GM19395 (cell line): Measurements from ENCODE around the gene MAJIN.

Source experiments
- ATAC-seq: cut with Tn5 transposase; IDR thresholded peaks from one replicate; pipeline ENCODE4 v1.9.1; 2021; ENCODE audit warnings: mild to moderate bottlenecking, moderate library complexity; ENCODE audit not compliant: unreplicated experiment

MAJIN gene

DNA sequence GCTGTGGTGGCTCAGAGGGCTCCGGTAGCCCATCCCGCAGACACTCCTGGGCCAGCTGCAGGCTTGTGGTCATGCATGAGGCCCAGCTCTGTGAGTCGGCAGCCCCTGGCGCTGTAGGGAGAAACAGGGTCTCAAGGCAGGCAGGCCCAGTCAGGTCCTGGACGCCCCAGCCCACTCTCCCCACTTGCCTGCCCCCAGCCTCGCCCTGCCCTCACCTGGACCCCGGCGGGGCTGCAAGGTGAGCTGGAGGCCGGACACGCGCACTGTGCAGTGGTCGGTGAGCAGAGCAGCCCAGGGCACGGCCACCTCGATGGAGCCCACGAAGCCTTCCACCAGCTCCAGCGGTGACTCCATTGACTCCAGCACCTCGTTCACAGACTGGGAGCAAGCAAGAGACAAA lies 57.8 kb downstream of the MAJIN start:
- ATAC-seq: no peak

GRCh38 chr11:64913171-64913727 lies 58.7 kb downstream of the MAJIN start:
- no peak for ATAC-seq

DNA sequence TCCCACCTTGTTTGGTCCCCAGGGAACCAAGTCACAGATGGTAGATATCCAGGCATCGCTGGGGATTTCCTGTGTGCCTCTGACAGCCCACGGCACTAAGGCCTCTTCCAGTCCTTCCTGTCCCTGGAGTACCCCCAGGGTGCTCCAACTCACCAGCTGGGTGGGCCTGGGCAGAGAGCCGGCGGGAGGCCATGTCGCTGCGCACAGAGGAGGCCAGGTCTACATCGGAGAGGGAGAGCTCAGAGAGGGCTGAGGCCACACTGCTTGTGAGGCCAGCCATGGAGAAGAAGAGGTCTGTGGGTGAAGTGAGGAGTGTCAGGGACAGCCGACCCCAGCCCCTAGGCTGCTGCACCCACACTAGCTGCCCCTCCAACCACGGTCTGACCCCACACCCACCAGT lies 60.2 kb downstream of the MAJIN start:
- no peak for ATAC-seq

DNA sequence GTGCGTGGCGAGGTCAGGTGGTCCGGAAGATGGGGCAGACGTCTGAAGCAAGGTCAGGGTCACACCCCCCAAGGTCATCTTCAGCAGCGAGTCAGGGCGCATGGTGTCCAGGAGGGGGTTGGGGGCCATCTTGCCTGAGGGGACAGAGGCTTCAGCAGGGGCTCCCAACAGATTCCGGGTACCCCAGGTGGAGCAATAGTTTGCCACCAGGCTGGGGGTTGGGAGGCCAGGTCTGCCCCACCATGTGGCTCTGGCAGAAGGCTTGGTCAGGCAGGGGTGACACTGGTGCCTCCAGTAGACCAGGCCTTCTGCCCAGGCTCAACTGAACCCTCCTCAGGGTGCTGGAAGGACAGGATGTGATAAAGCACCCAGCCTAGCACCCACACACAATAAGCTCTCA lies 60.8 kb downstream of the MAJIN start:
- no peak for ATAC-seq

- ATAC-seq: no peak
Observed at GRCh38 chr11:64910451-64911093, 61.3 kb downstream of the MAJIN start.

- ATAC-seq: no peak
Observed at GRCh38 chr11:64909653-64910343, 62.1 kb downstream of the MAJIN start.

GRCh38 chr11:64908766-64909165 lies 63.1 kb downstream of the MAJIN start:
- no peak for ATAC-seq

- ATAC-seq: no peak
Observed at GRCh38 chr11:64906314-64906635, 65.6 kb downstream of the MAJIN start.

GRCh38 chr11:64905516-64906313 lies 66.2 kb downstream of the MAJIN start:
- ATAC-seq: no peak

GRCh38 chr11:64903291-64903833 lies 68.5 kb downstream of the MAJIN start:
- ATAC-seq: no peak

- no peak for ATAC-seq
Observed at GRCh38 chr11:64902102-64902900, 69.6 kb downstream of the MAJIN start.

- ATAC-seq: no peak
Observed at GRCh38 chr11:64900774-64901173, 71.1 kb downstream of the MAJIN start.

- no peak for ATAC-seq
Observed at GRCh38 chr11:64900263-64900678, 71.6 kb downstream of the MAJIN start.

GRCh38 chr11:64898541-64898940 lies 73.4 kb downstream of the MAJIN start:
- ATAC-seq: no peak

- ATAC-seq: no peak
Observed at GRCh38 chr11:64898076-64898445, 73.8 kb downstream of the MAJIN start.

DNA sequence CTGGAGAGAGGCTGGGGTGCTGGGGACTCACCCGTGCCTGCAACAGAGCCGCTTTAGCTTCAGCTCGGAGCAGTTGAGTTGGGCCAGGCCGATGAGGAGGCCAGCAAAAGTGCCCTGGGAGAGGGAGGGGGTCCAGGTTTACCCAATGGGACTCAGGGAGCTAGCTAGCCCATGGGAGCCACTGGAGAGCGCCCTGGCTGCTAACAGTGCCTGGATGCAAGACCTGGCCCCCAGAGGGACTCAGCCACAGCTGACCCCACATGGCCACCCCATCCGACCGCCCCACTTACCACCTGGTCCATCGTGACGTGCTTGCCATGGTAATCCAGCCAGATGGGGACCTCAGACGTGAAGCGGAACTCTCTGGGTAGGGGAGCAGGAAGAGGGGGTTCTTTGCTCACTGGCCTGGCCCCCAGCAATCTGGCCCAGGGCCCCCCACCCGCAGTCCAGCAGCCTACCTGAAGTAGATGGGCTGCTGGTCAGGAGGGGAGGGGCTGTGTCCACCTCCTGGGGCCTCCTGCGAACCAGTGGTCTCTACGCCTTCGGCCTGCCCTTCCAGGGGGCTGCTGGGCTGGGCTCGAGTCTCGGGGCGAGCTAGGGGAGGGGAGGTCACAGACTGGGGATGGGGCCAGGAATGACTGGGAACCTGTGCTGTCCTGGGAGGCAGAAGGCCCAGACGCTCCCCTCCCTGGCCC lies 74.4 kb downstream of the MAJIN start:
- ATAC-seq: no peak

DNA sequence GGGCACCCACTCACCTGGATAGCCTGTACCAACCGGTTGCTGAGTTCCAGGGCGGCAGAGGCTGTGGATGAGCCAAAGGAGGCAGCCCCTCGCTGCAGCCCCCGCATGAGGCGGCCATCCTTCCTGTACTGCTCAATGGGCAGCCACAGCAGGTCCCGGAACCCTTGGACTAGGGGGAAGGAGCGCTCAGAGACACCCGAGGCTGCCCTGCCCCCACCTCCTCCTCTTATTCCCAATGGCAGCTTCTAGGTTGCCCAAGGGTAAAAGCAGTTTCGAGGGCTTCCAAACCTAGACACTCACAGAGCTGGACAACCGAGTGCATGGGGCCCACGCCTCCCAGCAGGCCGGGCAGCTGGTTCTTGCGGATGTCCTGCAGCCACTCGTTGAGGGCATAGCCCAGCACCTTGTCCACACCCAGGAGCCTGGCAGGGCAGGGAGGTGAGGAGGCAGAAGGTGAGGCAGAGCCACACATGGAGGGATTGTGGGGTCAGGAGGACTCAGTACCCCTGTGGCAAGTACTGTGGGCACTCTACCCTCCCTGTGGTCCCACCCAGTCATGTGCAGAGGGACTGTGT lies 75.4 kb downstream of the MAJIN start:
- no peak for ATAC-seq

DNA sequence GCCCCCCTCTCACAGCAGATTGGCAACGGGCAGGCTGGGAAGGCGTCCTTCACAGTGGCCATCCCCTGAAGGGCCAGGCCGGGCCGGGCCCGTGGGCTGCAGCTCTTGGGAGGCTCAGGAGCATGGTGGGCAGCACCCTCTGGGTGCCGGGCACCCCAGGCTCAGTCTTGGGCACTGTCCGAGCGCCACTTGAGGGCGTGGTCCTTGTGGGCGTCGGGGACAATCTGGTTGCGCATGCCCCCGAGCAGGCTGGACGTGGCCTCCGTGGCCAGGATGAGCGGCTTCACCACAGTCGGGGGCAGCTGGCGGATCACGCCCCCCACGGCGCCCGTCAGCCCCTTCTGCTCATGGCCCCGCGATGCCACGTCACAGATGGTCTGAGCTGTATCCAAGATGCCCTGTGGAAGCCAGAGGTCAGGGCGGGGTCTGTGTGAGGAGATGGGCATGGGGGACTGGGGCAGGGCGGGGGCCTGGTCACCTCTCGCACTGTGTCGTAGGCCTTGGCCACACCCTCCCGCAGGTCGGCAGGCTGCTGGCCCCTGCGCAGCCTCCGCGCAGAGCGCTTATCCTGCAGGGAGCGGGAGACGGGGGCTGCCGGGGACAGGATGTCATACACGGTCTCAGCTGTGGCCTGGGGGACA lies 77.0 kb downstream of the MAJIN start:
- ATAC-seq: no peak

DNA sequence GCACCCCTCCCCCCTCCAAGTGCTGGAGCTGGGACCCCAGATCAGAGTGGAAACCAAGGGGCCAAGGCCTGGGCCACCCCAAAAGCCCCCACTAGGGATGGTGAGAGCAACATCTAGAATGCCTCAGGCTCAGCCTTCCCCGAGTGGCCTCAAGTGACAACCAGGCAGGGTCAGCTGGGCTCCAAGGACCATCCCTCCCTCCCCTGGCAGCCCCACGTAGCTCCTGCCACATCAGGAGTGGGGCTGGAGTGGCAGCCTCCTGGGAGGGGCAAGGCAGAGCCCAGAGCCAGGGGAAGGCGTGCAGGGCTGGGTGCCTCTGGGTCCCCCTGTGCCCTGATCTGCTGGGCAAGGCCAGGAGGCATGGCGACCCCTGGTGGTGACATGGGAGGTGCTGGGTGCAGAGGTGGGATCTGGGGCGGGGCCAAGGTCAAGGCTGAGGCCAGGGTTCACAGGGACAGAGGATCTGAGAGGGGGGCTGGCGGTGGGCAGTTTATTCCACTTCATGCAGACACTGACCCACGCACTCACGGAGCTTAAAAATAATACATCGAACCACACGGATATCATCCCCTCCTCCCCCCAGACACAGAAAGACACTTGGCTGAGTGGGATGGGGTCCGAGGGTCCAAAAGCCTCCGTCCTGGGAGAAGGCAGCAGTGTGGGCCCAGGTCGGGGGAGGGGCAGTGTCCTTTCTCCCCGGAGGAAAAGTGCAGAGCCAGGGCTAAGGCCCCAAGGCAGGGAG lies 77.7 kb downstream of the MAJIN start:
- peak; percentile 60 for ATAC-seq
